Pancreas (tissue), 10 donors: ENCODE results near the gene JMJD4. TPM values are rescaled to one million over a fixed set of nuclear protein-coding genes. Genes with fewer than 3 reads are reported as not detected.

Source experiments
- ATAC-seq, 4 donors: fragments of 200-7000 bp; cut with Tn5 transposase; one replicate each; pipeline versions ENCODE4 v1.8.0 to v1.9.1; 2020; ENCODE audit warnings: mild to moderate bottlenecking in 4 of 4, moderate library complexity in 4 of 4
- DNase-seq, 6 donors: peaks; one replicate each; pipeline ENCODE4 v3.0.0-alpha.2; 2020
- FAIRE-seq: peaks from 2 replicates; lab custom pipeline; 2012; peaks lifted over from hg19 to GRCh38; lab: Jason Lieb, UNC
- H3K27ac ChIP-seq, 4 donors: fragments of 200-600 bp; sonication (generic); 1 replicate in 3 of 4; 2 replicates in 1 of 4; pipeline versions ENCODE4 v1.5.0 to v1.8.0; 2020
- H3K27me3 ChIP-seq, 4 donors: fragments of 200-600 bp; one replicate each; pipeline ENCODE4 v1.8.0; 2021
- H3K36me3 ChIP-seq, 3 donors: fragments of 200-600 bp; sonication (generic) in 1 of 3; one replicate each; pipeline versions ENCODE4 v1.5.0 to v1.8.0; 2020 to 2021
- H3K4me1 ChIP-seq, 3 donors: fragments of 200-600 bp; one replicate each; pipeline ENCODE4 v1.8.0; 2021
- H3K4me3 ChIP-seq, 4 donors: fragments of 200-600 bp; sonication (generic) in 2 of 4; one replicate each; pipeline versions ENCODE4 v1.5.0 to v1.8.0; 2020 to 2021
- H3K9me3 ChIP-seq, 4 donors: fragments of 200-600 bp; one replicate each; pipeline ENCODE4 v1.8.0; 2021
- WGBS, 2 donors: extraction: QIAGEN DNeasy Blood & Tissue Kit; methylation state at CpG; one replicate each; pipeline ENCODE4 v1.1.7; 2013; 5-methylcytosine and 5-hydroxymethylcytosine counted together
- intact Hi-C, 3 donors: fragments of 100-400 bp; cut with DNase I; formaldehyde crosslinking; loops; one replicate each; pipeline versions ENCODE4 v1.11.1 to v1.14.2; 2022
- polyA plus RNA-seq, 2 donors: library from polyadenylated mRNA; stranded (reverse); fragments of 200-250 nt; gene quantifications; one replicate each; pipeline ENCODE4 v1.2.3, GENCODE V29; 2013
- total RNA-seq, 6 donors: library from RNA; stranded (reverse); fragmentation: NEBNext Ultra II Directional in 4 of 6; extraction: Animal tissue kit (Norgen Biotek cat#: 25700) in 4 of 6; gene quantifications; one replicate each; pipeline versions ENCODE4 v1.2.1 to v1.2.4, GENCODE V29; 2021 to 2023
- TF ChIP-seq, protein P1 (sequence below), 4 donors: fragments of 200-600 bp; sonication (generic) in 3 of 4; IDR thresholded peaks; one replicate each; pipeline versions ENCODE4 v1.5.0 to v1.8.0; 2021; ENCODE audit warnings: antibody characterized with exemption in 4 of 4
- donor health status: healthy with polysubstance abuse.
- donor health status: DM: no; HTN: no; CAD: no; lungs with moderate emphysema.
- donor health status: DM: no; HTN: no; CAD: no.
- donor health status: control.
- donor health status: control.
- donor health status: Bipolar disorder and iron deficiency.
- donor health status: DM: yes; HTN: yes; CAD: no.
- donor health status: DM: no; HTN: no; CAD: no.
- donor health status: DM: no; HTN: no; CAD: no.
- donor health status: DM: yes; HTN: yes; CAD: no.

JMJD4 gene
- total and polyA plus RNA-seq, 8 donors: 4.8 to 14.8 (median 9.6) TPM

DNA sequence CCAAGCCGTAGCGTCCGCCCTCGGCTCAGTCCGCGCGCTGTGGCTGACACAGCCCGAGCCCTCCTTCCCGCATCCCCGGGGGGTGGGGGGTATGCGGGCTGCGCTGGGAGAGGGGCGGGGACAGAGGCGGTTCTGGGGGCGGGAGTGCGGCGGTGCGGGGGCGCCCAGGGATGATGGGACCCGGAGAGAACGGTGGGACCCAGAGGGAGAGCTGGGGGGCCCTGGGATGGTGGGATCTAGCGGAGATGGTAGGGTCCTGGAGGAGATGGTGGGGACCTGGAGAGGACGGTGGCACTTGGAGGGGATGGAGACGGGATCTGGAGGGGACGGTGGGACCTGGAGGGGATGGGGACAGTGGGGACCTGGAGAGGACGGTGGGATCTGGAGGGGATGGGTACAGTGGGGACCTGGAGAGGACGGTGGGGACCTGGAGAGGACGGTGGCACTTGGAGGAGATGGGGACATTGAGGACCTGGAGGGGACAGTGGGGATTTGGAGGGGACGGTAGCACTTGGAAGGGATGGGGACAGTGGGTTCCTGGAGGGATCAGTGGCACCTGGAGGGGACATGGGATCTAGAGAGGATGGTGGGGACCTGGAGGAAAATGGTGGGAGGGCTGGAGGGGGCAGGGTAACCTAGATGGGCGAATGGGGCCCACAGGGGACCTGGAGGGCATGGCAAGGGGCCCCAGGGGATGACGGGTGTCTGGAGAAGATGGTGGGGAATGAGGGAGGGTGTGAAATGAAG is 610 bp upstream of the JMJD4 start:
- DNase-seq (no peak), ATAC-seq (peak in 1 of 4 donors; percentile 4), FAIRE-seq (no peak)
- TF ChIP-seq, protein P1, sequence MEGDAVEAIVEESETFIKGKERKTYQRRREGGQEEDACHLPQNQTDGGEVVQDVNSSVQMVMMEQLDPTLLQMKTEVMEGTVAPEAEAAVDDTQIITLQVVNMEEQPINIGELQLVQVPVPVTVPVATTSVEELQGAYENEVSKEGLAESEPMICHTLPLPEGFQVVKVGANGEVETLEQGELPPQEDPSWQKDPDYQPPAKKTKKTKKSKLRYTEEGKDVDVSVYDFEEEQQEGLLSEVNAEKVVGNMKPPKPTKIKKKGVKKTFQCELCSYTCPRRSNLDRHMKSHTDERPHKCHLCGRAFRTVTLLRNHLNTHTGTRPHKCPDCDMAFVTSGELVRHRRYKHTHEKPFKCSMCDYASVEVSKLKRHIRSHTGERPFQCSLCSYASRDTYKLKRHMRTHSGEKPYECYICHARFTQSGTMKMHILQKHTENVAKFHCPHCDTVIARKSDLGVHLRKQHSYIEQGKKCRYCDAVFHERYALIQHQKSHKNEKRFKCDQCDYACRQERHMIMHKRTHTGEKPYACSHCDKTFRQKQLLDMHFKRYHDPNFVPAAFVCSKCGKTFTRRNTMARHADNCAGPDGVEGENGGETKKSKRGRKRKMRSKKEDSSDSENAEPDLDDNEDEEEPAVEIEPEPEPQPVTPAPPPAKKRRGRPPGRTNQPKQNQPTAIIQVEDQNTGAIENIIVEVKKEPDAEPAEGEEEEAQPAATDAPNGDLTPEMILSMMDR (IDR thresholded peaks at IDR 0.05): no peak
- Histone ChIP-seq H3K27ac (peak overlapping the region; percentile 47 to 76 (median 66)), H3K27me3 (no peaks in the 10 kb centered on the region), H3K4me3 (peak overlapping the region; percentile 87 to 97 (median 93)), H3K4me1 (peaks cover 5 to 18% (median 14%) of the 10 kb centered on the region in 3 donors), H3K9me3 (no peaks in the 10 kb centered on the region), H3K36me3 (peaks cover 0 to 6% (median 0%) of the 10 kb centered on the region in 3 donors)
- WGBS, 2 donors: 1% methylated on average over 31 of the region's 31 CpGs
- intact Hi-C loops: no loop called here

GRCh38 chr1:227734546-227734855 is 601 bp downstream of the JMJD4 start:
- ATAC-seq (peak; percentile 3 to 7 (median 4)), DNase-seq (peak in 1 of 6 donors; percentile 24), FAIRE-seq (no peak)
- no peaks in the 10 kb centered on the region for H3K9me3 ChIP-seq
- H3K36me3 ChIP-seq: peaks cover 0 to 6% (median 0%) of the 10 kb centered on the region in 3 donors
- H3K27ac ChIP-seq: peak overlapping the region in 3 of 4 donors; percentile 64 to 76 (median 68)
- peak overlapping the region; percentile 87 to 97 (median 93) for H3K4me3 ChIP-seq
- H3K27me3 ChIP-seq: no peaks in the 10 kb centered on the region
- 2% methylated on average over 10 of the region's 10 CpGs for WGBS, 2 donors
- TF ChIP-seq, protein P1 (IDR thresholded peaks at IDR 0.05): no peak
- intact Hi-C loops: no loop called here
- H3K4me1 ChIP-seq: peaks cover 5 to 20% (median 18%) of the 10 kb centered on the region in 3 donors

DNA sequence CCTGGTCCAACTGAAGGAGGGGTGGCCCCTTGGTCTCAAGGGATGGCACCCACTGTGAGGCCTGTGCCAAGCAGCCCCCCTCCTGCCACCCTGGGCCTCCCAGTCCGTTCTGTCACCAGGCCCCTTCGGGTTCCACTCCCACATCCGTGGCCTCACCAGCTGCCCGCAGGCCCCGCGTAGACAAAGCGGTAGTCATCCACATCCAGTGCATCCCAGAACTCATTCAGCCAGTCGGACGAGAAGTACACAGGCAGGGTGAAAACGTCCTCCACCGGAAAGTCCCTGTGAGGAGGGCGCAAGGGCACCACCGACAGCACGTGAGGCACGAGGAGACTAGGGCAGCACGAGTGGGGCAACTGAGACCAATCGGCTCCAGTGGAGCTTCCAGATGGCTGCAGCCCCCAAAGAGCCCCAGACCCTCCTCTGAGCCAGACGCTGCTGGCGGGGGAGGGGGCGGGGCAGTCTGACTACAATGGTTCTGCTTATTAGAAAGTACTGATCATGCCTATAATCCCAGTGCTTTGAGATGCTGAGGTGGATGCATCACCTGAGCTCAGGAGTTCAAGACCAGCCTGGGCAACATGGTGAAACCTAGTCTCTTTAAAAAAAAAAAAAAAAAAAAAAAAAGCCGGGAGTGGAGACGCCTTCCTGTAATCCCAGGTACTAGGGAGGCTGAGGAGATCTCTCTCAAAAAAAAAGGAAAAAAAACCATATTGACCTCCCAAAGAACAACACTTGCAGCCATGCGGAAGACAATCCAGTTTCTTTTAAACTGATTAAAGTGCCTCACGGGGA is 1.2 kb downstream of the JMJD4 start:
- DNase-seq (peak in 2 of 6 donors; percentile 20 to 27), ATAC-seq (no peak), FAIRE-seq (no peak)
- H3K4me3 ChIP-seq: peak overlapping the region; percentile 87 to 97 (median 93)
- no peaks in the 10 kb centered on the region for H3K27me3 ChIP-seq
- intact Hi-C loops: no loop called here
- no peaks in the 10 kb centered on the region for H3K9me3 ChIP-seq
- H3K27ac ChIP-seq: peak overlapping the region in 1 of 4 donors; percentile 33
- H3K4me1 ChIP-seq: peaks cover 5 to 23% (median 18%) of the 10 kb centered on the region in 3 donors
- H3K36me3 ChIP-seq: peaks cover 0 to 6% (median 0%) of the 10 kb centered on the region in 3 donors
- 45 to 50% methylated on average over 23 to 24 of the region's 24 CpGs for WGBS, 2 donors
- TF ChIP-seq, protein P1 (IDR thresholded peaks at IDR 0.05): no peak

- intact Hi-C loops: no loop called here
- ATAC-seq (no peak), FAIRE-seq (no peak), DNase-seq (no peak)
- Histone ChIP-seq H3K4me1 (peaks cover 5 to 23% (median 18%) of the 10 kb centered on the region in 3 donors), H3K9me3 (no peaks in the 10 kb centered on the region), H3K36me3 (peaks cover 0 to 6% (median 0%) of the 10 kb centered on the region in 3 donors), H3K4me3 (peak overlapping the region in 1 of 4 donors; percentile 96), H3K27me3 (no peaks in the 10 kb centered on the region), H3K27ac (no peak overlapping the region)
- TF ChIP-seq, protein P1 (IDR thresholded peaks at IDR 0.05): no peak
- 92 to 94% methylated on average over 15 of the region's 15 CpGs for WGBS, 2 donors
Observed at GRCh38 chr1:227733309-227733705, 1.8 kb downstream of the JMJD4 start.
